ENCODE results near the gene SPACA6. TPM values are rescaled to one million over a fixed set of nuclear protein-coding genes. Genes with fewer than 3 reads are reported as not detected.

The SPACA6 gene
- total RNA-seq, 1 experiment from 2014 or later, result 13.3 TPM

DNA sequence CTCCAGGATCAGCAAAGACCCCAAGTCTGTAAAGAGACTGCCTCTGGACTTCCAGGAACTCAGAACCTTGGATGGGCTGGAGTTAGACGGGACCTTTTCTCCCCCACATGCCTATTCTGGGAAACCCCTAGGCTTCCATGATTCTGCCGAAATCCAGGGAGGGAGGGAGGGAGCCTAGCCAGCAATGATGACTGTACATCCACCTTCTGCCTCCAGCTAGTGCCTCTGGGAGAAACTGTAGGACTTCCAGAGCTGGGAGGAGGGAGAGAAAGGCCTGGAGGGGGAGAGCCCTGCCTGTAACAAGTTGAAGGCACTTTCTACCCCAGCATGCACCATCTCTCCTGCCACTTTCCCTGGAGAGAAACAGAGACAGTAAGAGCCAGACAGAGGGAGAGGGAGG lies 36.7 kb downstream of the SPACA6 start:
- POLR2A ChIA-PET, result interaction anchor here (1.5 kb wide), 1 partner anchor 27 kb away, joined by 3 read pairs; no protein-coding TSS in a partner anchor
- no peak for TF ChIP-seq IRF2 (CRISPR knock-in tag; IDR thresholded peaks at IDR 0.05; ENCODE audit: borderline replicate concordance, low read depth)
- TF ChIP-seq NFATC4 (CRISPR knock-in tag; IDR thresholded peaks at IDR 0.05), result no peak
- no peak for TF ChIP-seq CREB1 (CRISPR knock-in tag; IDR thresholded peaks at IDR 0.05)
- ATAC-seq (no peak), DNase-seq (ENCODE audit: low spot score) (no peak)
- H3K9me3 Mint-ChIP-seq, result peaks cover 22% of the 10 kb centered on the region
- peaks cover 40% of the 10 kb centered on the region for H3K4me1 Mint-ChIP-seq
- H3K27me3 Mint-ChIP-seq (ENCODE audit: low read depth), result peaks cover 23% of the 10 kb centered on the region
- CTCF ChIA-PET, result no interaction called here
- H3K27ac Mint-ChIP-seq, result no peak overlapping the region
- H3K36me3 Mint-ChIP-seq, result peaks cover 20% of the 10 kb centered on the region
- no peak overlapping the region for H3K4me3 Mint-ChIP-seq

DNA sequence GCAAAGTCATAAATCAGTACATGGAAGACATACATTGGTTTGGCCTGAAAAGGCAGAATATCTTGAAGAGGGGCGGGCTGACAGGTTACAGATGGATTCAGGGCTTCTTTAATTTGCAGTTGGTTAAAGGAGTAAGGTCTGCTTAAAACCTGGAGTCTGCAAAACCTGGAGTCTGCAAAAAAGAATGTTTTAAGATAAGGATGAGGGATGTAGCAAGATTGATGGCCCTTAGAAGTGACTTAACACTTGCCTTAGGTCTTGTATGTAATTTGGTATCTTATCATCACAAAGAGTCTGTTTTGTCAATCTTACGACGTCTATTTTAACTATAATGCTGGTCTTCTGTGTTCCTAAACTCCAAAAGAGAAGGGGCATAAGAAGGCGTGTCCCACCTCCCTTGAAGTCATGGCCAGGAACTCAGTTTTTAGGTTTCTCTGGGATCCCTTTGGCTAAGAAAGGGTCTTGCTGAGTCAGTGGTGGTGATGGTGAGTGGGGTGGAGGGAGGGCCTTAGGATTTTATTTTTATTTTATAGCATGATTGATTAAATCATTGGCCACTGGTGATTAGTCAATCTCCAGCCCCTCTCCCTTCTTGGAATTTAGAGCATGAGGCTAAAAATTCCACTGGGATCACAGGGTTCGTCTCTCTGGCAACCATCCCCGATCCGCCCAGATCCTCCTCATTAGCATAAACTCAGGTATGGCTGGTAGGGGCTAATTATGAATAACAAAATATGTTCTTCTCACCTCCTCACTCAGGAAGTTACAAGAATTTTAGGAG lies 40.8 kb downstream of the SPACA6 start:
- TF ChIP-seq, protein P1, sequence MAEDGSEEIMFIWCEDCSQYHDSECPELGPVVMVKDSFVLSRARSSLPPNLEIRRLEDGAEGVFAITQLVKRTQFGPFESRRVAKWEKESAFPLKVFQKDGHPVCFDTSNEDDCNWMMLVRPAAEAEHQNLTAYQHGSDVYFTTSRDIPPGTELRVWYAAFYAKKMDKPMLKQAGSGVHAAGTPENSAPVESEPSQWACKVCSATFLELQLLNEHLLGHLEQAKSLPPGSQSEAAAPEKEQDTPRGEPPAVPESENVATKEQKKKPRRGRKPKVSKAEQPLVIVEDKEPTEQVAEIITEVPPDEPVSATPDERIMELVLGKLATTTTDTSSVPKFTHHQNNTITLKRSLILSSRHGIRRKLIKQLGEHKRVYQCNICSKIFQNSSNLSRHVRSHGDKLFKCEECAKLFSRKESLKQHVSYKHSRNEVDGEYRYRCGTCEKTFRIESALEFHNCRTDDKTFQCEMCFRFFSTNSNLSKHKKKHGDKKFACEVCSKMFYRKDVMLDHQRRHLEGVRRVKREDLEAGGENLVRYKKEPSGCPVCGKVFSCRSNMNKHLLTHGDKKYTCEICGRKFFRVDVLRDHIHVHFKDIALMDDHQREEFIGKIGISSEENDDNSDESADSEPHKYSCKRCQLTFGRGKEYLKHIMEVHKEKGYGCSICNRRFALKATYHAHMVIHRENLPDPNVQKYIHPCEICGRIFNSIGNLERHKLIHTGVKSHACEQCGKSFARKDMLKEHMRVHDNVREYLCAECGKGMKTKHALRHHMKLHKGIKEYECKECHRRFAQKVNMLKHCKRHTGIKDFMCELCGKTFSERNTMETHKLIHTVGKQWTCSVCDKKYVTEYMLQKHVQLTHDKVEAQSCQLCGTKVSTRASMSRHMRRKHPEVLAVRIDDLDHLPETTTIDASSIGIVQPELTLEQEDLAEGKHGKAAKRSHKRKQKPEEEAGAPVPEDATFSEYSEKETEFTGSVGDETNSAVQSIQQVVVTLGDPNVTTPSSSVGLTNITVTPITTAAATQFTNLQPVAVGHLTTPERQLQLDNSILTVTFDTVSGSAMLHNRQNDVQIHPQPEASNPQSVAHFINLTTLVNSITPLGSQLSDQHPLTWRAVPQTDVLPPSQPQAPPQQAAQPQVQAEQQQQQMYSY (CRISPR knock-in tag; IDR thresholded peaks at IDR 0.05), result peak; percentile 39; the same call in 1 of the 2 replicates
- TF ChIP-seq, protein P2, sequence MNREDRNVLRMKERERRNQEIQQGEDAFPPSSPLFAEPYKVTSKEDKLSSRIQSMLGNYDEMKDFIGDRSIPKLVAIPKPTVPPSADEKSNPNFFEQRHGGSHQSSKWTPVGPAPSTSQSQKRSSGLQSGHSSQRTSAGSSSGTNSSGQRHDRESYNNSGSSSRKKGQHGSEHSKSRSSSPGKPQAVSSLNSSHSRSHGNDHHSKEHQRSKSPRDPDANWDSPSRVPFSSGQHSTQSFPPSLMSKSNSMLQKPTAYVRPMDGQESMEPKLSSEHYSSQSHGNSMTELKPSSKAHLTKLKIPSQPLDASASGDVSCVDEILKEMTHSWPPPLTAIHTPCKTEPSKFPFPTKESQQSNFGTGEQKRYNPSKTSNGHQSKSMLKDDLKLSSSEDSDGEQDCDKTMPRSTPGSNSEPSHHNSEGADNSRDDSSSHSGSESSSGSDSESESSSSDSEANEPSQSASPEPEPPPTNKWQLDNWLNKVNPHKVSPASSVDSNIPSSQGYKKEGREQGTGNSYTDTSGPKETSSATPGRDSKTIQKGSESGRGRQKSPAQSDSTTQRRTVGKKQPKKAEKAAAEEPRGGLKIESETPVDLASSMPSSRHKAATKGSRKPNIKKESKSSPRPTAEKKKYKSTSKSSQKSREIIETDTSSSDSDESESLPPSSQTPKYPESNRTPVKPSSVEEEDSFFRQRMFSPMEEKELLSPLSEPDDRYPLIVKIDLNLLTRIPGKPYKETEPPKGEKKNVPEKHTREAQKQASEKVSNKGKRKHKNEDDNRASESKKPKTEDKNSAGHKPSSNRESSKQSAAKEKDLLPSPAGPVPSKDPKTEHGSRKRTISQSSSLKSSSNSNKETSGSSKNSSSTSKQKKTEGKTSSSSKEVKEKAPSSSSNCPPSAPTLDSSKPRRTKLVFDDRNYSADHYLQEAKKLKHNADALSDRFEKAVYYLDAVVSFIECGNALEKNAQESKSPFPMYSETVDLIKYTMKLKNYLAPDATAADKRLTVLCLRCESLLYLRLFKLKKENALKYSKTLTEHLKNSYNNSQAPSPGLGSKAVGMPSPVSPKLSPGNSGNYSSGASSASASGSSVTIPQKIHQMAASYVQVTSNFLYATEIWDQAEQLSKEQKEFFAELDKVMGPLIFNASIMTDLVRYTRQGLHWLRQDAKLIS (CRISPR knock-in tag; IDR thresholded peaks at IDR 0.05; ENCODE audit: borderline replicate concordance), result no peak
- H3K36me3 Mint-ChIP-seq, result peaks cover 20% of the 10 kb centered on the region
- H3K27me3 Mint-ChIP-seq (ENCODE audit: low read depth), result peaks cover 8% of the 10 kb centered on the region
- CTCF ChIA-PET, result no interaction called here
- DNase-seq (ENCODE audit: low spot score) (no peak), ATAC-seq (peak; percentile 46)
- POLR2A ChIA-PET, result no interaction called here
- no peak overlapping the region for H3K27ac Mint-ChIP-seq
- H3K9me3 Mint-ChIP-seq, result peaks cover 22% of the 10 kb centered on the region
- H3K4me1 Mint-ChIP-seq, result peaks cover 14% of the 10 kb centered on the region
- no peak overlapping the region for H3K4me3 Mint-ChIP-seq

DNA sequence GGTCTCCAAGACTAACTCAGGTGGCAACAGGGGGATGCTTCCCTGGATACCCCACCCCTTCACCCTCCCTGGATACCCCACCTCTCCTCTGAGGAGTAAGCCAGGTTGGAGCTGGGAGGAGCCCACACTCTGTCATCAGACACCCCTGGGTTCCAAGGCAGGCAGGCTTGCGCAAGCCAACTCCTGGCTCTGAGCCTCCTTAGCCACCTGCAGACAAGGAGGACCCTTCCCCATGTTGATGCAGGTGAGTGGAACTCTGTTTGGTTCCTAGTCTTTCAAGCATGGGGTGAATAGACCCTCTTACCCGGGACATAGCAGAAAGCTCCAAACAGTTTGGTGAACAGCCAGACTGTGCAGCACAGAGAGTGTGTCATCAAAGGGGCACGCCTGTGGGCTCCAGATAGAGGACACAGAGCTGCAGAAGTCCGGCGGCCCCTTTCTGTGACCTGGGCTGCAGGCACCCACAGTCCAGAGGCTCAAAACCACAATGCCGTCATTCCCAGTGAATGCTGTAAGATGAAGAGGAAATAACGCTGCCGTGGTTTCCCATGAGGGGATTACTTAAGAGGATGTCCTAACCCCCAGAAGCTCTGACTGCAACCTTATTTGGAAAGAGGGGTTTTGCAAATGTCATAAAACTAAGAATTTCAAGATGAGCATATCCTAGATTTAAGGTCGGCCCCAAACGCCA lies 42.8 kb downstream of the SPACA6 start:
- ATAC-seq, result no peak
- Mint-ChIP-seq H3K9me3 (peaks cover 13% of the 10 kb centered on the region), H3K27ac (no peak overlapping the region), H3K27me3 (ENCODE audit: low read depth) (peaks cover 4% of the 10 kb centered on the region), H3K4me1 (peaks cover 12% of the 10 kb centered on the region), H3K36me3 (peaks cover 12% of the 10 kb centered on the region), H3K4me3 (no peak overlapping the region)
- ChIA-PET CTCF (no interaction called here), POLR2A (interaction anchor here (0.6 kb wide), 1 partner anchor 9 kb away, joined by 6 read pairs; no protein-coding TSS in a partner anchor)
- DNase-seq (ENCODE audit: low spot score), result no peak
- TF ChIP-seq, protein P3, sequence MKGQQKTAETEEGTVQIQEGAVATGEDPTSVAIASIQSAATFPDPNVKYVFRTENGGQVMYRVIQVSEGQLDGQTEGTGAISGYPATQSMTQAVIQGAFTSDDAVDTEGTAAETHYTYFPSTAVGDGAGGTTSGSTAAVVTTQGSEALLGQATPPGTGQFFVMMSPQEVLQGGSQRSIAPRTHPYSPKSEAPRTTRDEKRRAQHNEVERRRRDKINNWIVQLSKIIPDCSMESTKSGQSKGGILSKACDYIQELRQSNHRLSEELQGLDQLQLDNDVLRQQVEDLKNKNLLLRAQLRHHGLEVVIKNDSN (CRISPR knock-in tag; IDR thresholded peaks at IDR 0.05), result no peak
- TF ChIP-seq, protein P4, sequence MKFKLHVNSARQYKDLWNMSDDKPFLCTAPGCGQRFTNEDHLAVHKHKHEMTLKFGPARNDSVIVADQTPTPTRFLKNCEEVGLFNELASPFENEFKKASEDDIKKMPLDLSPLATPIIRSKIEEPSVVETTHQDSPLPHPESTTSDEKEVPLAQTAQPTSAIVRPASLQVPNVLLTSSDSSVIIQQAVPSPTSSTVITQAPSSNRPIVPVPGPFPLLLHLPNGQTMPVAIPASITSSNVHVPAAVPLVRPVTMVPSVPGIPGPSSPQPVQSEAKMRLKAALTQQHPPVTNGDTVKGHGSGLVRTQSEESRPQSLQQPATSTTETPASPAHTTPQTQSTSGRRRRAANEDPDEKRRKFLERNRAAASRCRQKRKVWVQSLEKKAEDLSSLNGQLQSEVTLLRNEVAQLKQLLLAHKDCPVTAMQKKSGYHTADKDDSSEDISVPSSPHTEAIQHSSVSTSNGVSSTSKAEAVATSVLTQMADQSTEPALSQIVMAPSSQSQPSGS (CRISPR knock-in tag; IDR thresholded peaks at IDR 0.05; ENCODE audit: borderline replicate concordance, low read depth), result no peak
- TF ChIP-seq CREM (CRISPR knock-in tag; IDR thresholded peaks at IDR 0.05) (no peak), ZBTB21 (CRISPR knock-in tag; IDR thresholded peaks at IDR 0.05; ENCODE audit: borderline replicate concordance) (no peak), EMX1 (CRISPR knock-in tag; IDR thresholded peaks at IDR 0.05) (no peak), FOXK1 (CRISPR knock-in tag; IDR thresholded peaks at IDR 0.05) (no peak)
- TF ChIP-seq, protein P1 (CRISPR knock-in tag; IDR thresholded peaks at IDR 0.05), result no peak
- TF ChIP-seq, protein P5, sequence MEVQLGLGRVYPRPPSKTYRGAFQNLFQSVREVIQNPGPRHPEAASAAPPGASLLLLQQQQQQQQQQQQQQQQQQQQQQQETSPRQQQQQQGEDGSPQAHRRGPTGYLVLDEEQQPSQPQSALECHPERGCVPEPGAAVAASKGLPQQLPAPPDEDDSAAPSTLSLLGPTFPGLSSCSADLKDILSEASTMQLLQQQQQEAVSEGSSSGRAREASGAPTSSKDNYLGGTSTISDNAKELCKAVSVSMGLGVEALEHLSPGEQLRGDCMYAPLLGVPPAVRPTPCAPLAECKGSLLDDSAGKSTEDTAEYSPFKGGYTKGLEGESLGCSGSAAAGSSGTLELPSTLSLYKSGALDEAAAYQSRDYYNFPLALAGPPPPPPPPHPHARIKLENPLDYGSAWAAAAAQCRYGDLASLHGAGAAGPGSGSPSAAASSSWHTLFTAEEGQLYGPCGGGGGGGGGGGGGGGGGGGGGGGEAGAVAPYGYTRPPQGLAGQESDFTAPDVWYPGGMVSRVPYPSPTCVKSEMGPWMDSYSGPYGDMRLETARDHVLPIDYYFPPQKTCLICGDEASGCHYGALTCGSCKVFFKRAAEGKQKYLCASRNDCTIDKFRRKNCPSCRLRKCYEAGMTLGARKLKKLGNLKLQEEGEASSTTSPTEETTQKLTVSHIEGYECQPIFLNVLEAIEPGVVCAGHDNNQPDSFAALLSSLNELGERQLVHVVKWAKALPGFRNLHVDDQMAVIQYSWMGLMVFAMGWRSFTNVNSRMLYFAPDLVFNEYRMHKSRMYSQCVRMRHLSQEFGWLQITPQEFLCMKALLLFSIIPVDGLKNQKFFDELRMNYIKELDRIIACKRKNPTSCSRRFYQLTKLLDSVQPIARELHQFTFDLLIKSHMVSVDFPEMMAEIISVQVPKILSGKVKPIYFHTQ (CRISPR knock-in tag; IDR thresholded peaks at IDR 0.05), result no peak

Measured in WTC11 (cell line).